Muscle of back (tissue), 13 donors: Measurements from ENCODE around the gene YWHAE. TPM values are rescaled to one million over a fixed set of nuclear protein-coding genes. Genes with fewer than 3 reads are reported as not detected.
"Not testable (repeated sequence)": the region's sequence is repeated elsewhere in the genome, so short reads cannot be mapped to it uniquely, and the experiment has no call there.

Experiments used
- DNase-seq, 3 donors: peaks; one replicate each; pipeline versions ENCODE4 v3.0.0 to v3.0.0-alpha.2; 2013
- long read RNA-seq, 9 donors: transcript quantifications; one replicate each; lab custom pipeline, GENCODE V29; 2026
- polyA plus RNA-seq, 10 donors: library from polyadenylated mRNA; unstranded; fragments of 120-200 nt; gene quantifications; one replicate each; pipeline ENCODE4 v1.2.1, GENCODE V29; 2013; ENCODE audit not compliant: insufficient read length in 10 of 10

The YWHAE gene
- 100 to 1,000 TPM; 665 to 848 (median 762) TPM for polyA plus RNA-seq
- long read RNA-seq, donor 1, transcript YWHAE-201 (6 exons, 2,211 nt) = major isoform, 56 of 225 reads
- long read RNA-seq, donor 1, transcript YWHAE-206 (4 exons, 732 nt) = minor isoform, 18 of 225 reads
- long read RNA-seq, donor 1, transcript YWHAE-205 (2 exons, 465 nt) = minor isoform, 48 of 225 reads
- long read RNA-seq, donor 1, transcript YWHAE-204 (3 exons, 691 nt) = minor isoform, 15 of 225 reads
- long read RNA-seq, donor 1, partial matches to known transcripts = 58 of 225 reads
- long read RNA-seq, donor 1, other reads (novel, unspliced or antisense) = 24 of 225 reads
- long read RNA-seq, donor 2, transcript YWHAE-201 (6 exons, 2,211 nt) = major isoform, 83 of 171 reads
- long read RNA-seq, donor 2, transcript YWHAE-204 (3 exons, 691 nt) = minor isoform, 6 of 171 reads
- long read RNA-seq, donor 2, transcript YWHAE-205 (2 exons, 465 nt) = minor isoform, 37 of 171 reads
- long read RNA-seq, donor 2, partial matches to known transcripts = 0 of 171 reads
- long read RNA-seq, donor 2, other reads (novel, unspliced or antisense) = 42 of 171 reads
- long read RNA-seq, donor 3, partial matches to known transcripts = 0 of 1 reads
- long read RNA-seq, donor 3, other reads (novel, unspliced or antisense) = 0 of 1 reads
- long read RNA-seq, donor 4, transcript YWHAE-201 (6 exons, 2,211 nt) = major isoform, 77 of 163 reads
- long read RNA-seq, donor 4, transcript YWHAE-205 (2 exons, 465 nt) = minor isoform, 28 of 163 reads
- long read RNA-seq, donor 4, transcript YWHAE-206 (4 exons, 732 nt) = minor isoform, 8 of 163 reads
- long read RNA-seq, donor 4, transcript YWHAE-204 (3 exons, 691 nt) = minor isoform, 11 of 163 reads
- long read RNA-seq, donor 4, partial matches to known transcripts = 15 of 163 reads
- long read RNA-seq, donor 4, other reads (novel, unspliced or antisense) = 20 of 163 reads
- long read RNA-seq, donor 5, transcript YWHAE-204 (3 exons, 691 nt) = minor isoform, 15 of 290 reads
- long read RNA-seq, donor 5, transcript YWHAE-208 (7 exons, 1,818 nt) = minor isoform, 7 of 290 reads
- long read RNA-seq, donor 5, transcript YWHAE-201 (6 exons, 2,211 nt) = major isoform, 118 of 290 reads
- long read RNA-seq, donor 5, transcript YWHAE-205 (2 exons, 465 nt) = minor isoform, 93 of 290 reads
- long read RNA-seq, donor 5, partial matches to known transcripts = 14 of 290 reads
- long read RNA-seq, donor 5, other reads (novel, unspliced or antisense) = 41 of 290 reads
- long read RNA-seq, donor 6, transcript YWHAE-204 (3 exons, 691 nt) = minor isoform, 7 of 228 reads
- long read RNA-seq, donor 6, transcript YWHAE-208 (7 exons, 1,818 nt) = minor isoform, 7 of 228 reads
- long read RNA-seq, donor 6, transcript YWHAE-205 (2 exons, 465 nt) = minor isoform, 53 of 228 reads
- long read RNA-seq, donor 6, transcript YWHAE-201 (6 exons, 2,211 nt) = major isoform, 97 of 228 reads
- long read RNA-seq, donor 6, partial matches to known transcripts = 7 of 228 reads
- long read RNA-seq, donor 6, other reads (novel, unspliced or antisense) = 51 of 228 reads
- long read RNA-seq, donor 7, transcript YWHAE-206 (4 exons, 732 nt) = minor isoform, 12 of 197 reads
- long read RNA-seq, donor 7, transcript YWHAE-205 (2 exons, 465 nt) = minor isoform, 28 of 197 reads
- long read RNA-seq, donor 7, transcript YWHAE-201 (6 exons, 2,211 nt) = major isoform, 60 of 197 reads
- long read RNA-seq, donor 7, transcript YWHAE-204 (3 exons, 691 nt) = minor isoform, 5 of 197 reads
- long read RNA-seq, donor 7, partial matches to known transcripts = 79 of 197 reads
- long read RNA-seq, donor 7, other reads (novel, unspliced or antisense) = 11 of 197 reads
- long read RNA-seq, donor 8, transcript YWHAE-204 (3 exons, 691 nt) = minor isoform, 10 of 188 reads
- long read RNA-seq, donor 8, transcript YWHAE-201 (6 exons, 2,211 nt) = major isoform, 71 of 188 reads
- long read RNA-seq, donor 8, transcript YWHAE-205 (2 exons, 465 nt) = minor isoform, 47 of 188 reads
- long read RNA-seq, donor 8, partial matches to known transcripts = 34 of 188 reads
- long read RNA-seq, donor 8, other reads (novel, unspliced or antisense) = 18 of 188 reads
- long read RNA-seq, donor 9, transcript YWHAE-205 (2 exons, 465 nt) = minor isoform, 7 of 34 reads
- long read RNA-seq, donor 9, transcript YWHAE-201 (6 exons, 2,211 nt) = major isoform, 15 of 34 reads
- long read RNA-seq, donor 9, partial matches to known transcripts = 7 of 34 reads
- long read RNA-seq, donor 9, other reads (novel, unspliced or antisense) = 0 of 34 reads

GRCh38 chr17:1399679-1400512 lies at the start of gene YWHAE:
TSS of gene YWHAE (minus strand) at chr17:1400222. CDS start at chr17:1400110, 112 bp downstream.
- DNase-seq = peak; percentile 96 to 99 (median 98)

GRCh38 chr17:1449412-1449967 lies 49.5 kb upstream of the YWHAE start:
- no peak for DNase-seq

- DNase-seq = no peak
These were observed 47.0 kb upstream of the YWHAE start for GRCh38 chr17:1447052-1447451.

- DNase-seq = no peak
These were observed 46.2 kb upstream of the YWHAE start for GRCh38 chr17:1446201-1446600.

GRCh38 chr17:1445695-1446094 lies 45.7 kb upstream of the YWHAE start:
- not testable (repeated sequence) for DNase-seq

DNA sequence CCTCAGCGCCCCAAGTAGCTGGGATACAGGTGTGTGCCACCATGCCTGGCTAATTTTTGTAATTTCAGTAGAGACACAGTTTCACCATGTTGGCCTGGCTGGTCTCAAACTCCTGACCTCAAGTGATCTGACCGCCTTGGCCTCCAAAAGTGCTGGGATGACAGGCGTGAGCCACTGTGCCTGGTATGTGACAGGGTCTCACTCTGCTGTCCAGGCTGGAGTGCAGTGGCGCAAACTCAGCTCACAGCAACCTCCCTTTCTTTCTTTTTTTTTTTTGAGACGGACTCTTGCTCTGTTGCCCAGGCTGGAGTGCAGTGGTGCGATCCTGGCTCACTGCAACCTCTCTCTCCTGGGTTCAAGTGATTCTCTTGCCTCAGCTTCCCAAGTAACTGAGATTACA lies 42.7 kb upstream of the YWHAE start:
- not testable (repeated sequence) for DNase-seq

GRCh38 chr17:1442187-1442586 lies 42.2 kb upstream of the YWHAE start:
- no peak for DNase-seq

- DNase-seq = no peak
These were observed 40.9 kb upstream of the YWHAE start for GRCh38 chr17:1440921-1441320.

- peak in 1 of 3 donors; percentile 35 for DNase-seq
These were observed 38.6 kb upstream of the YWHAE start for GRCh38 chr17:1438593-1439083.

DNA sequence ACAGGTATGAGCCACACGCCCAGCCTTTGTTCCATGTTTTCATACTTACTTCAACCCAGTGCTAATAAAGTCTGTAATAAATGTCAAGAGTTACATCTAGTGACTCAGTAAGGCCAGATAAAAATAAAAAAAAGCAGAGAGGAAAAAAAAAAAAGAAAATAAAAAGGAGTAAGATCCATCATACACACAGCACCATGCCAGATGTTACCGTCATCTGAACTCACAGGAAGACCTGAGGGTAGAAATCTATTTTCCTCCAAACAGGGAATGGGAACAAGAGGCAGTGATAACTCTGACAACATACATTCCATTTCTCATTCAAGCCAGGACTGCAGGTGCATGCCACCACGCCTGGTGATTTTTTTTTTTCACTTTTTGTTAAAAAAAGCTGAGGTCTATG lies 35.3 kb upstream of the YWHAE start:
- DNase-seq = no peak

DNA sequence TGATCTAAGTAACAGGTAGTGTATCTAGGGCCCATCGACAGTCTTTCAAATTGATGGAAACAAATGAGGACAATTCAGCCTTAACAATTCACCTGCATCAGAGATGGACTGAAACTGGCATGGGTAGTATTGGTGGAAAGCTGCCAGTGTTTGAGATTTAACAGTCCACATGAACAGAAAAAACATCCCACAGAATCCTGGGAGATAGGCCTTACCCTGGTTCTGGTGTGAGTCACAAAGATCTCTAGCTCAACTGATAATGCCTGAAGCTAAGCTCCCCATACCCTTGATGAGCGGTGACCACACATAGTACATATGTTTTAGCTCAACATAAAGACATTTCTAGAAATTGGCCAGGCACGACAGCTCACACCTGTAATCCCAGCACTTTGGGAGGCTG lies 34.1 kb upstream of the YWHAE start:
- no peak for DNase-seq

- DNase-seq = no peak
These were observed 31.6 kb upstream of the YWHAE start for GRCh38 chr17:1431631-1432104.

- DNase-seq = no peak
These were observed 23.6 kb upstream of the YWHAE start for GRCh38 chr17:1423456-1424135.

DNA sequence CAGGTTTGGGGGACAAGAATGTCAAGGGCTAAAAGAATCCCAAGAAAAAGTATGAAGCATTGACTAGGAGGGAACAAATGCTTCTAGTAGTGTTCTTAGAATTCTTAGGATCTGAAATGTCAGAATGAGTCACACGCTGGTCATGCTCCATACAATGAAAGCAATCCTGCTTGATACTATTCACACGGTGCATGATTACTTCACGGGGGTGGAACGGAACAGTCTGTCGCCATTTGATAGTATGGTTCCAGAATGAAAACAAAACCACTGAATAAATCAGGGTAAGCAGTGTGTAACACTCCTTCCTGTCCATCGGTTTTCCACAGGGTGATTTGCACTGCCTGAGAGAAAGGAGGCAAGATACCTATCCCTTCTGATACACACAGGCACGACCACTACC lies 22.9 kb upstream of the YWHAE start:
- peak in 1 of 3 donors; percentile 84 for DNase-seq

DNA sequence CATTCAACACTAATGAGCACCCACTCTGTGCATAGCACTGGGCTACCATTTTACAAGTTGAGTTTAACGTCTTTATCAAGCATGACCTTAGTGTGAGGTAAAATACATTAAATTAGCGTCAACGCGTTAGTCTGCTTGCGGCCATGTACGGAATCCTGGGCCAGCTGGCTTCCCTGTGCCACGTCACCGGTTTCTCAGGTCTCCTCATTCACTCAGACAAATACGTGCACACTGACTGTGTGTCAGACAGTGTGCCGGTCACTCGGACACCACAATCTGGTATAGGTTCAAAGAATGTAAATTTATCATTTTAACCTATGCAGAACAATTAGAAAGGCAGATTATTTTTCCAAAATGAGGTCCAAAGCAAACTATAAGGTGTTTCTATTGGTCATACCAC lies 21.4 kb upstream of the YWHAE start:
- DNase-seq = no peak

- DNase-seq = no peak
These were observed 21.0 kb upstream of the YWHAE start for GRCh38 chr17:1420981-1421380.

GRCh38 chr17:1420163-1420562 lies 20.1 kb upstream of the YWHAE start:
- no peak for DNase-seq
